HEK293T (cell line): ENCODE results near the gene TECR.

Experiments
- CTCF ChIA-PET: fragments of 350-600 bp; formaldehyde crosslinking; extraction: SDS; loops from one replicate; lab custom pipeline; 2021; ENCODE audit warnings: antibody characterized with exemption, inconsistent platforms; lab: Yijun Ruan, JAX
- POLR2A ChIA-PET: fragments of 350-600 bp; formaldehyde crosslinking; extraction: SDS; loops from one replicate; lab custom pipeline; 2020; ENCODE audit warnings: antibody characterized with exemption, inconsistent platforms; lab: Yijun Ruan, JAX
- DNase-seq: peaks from one replicate; pipeline ENCODE4 v3.0.0; 2012; ENCODE audit warnings: mixed read lengths; ENCODE audit errors: extremely low spot score
- ARNT ChIP-seq: fragments of 450-650 bp; IDR thresholded peaks from 2 replicates; pipeline ENCODE4 v1.6.1; 2017; ENCODE audit warnings: mild to moderate bottlenecking
- BHLHE40 ChIP-seq: fragments of 450-650 bp; IDR thresholded peaks from 2 replicates; pipeline ENCODE4 v1.6.1; 2016; ENCODE audit warnings: mild to moderate bottlenecking, moderate library complexity, borderline replicate concordance
- CTBP1 ChIP-seq: fragments of 450-650 bp; IDR thresholded peaks from 2 replicates; pipeline ENCODE4 v1.6.1; 2016; ENCODE audit warnings: borderline replicate concordance
- ELF4 ChIP-seq: fragments of 450-650 bp; IDR thresholded peaks from 2 replicates; pipeline ENCODE4 v1.6.1; 2017; ENCODE audit warnings: antibody characterized with exemption
- FOXA1 ChIP-seq: fragments of 450-650 bp; IDR thresholded peaks from 2 replicates; pipeline ENCODE4 v1.6.1; 2016; ENCODE audit warnings: mild to moderate bottlenecking
- FOXK2 ChIP-seq: fragments of 450-650 bp; IDR thresholded peaks from 2 replicates; pipeline ENCODE4 v1.6.1; 2016; ENCODE audit warnings: mild to moderate bottlenecking
- FOXM1 ChIP-seq: fragments of 450-650 bp; IDR thresholded peaks from 2 replicates; pipeline ENCODE4 v1.6.1; 2017; ENCODE audit warnings: mild to moderate bottlenecking, borderline replicate concordance
- HDGF ChIP-seq: fragments of 450-650 bp; IDR thresholded peaks from 2 replicates; pipeline ENCODE4 v1.6.1; 2017; ENCODE audit warnings: antibody characterized with exemption, borderline replicate concordance
- L3MBTL2 ChIP-seq: fragments of 450-650 bp; conservative IDR thresholded peaks from 2 replicates; pipeline ENCODE4 v1.6.1; 2016; ENCODE audit warnings: mild to moderate bottlenecking
- LEF1 ChIP-seq: fragments of 450-650 bp; IDR thresholded peaks from 2 replicates; pipeline ENCODE4 v1.6.1; 2017; ENCODE audit warnings: mild to moderate bottlenecking, borderline replicate concordance
- NFRKB ChIP-seq: fragments of 450-650 bp; IDR thresholded peaks from 2 replicates; pipeline ENCODE4 v1.6.1; 2016; ENCODE audit warnings: mild to moderate bottlenecking, moderate library complexity
- SP1 ChIP-seq: fragments of 450-650 bp; IDR thresholded peaks from 2 replicates; pipeline ENCODE4 v1.6.1; 2017
- SUZ12 ChIP-seq: fragments of 450-650 bp; IDR thresholded peaks from 2 replicates; pipeline ENCODE4 v1.6.1; 2016; ENCODE audit warnings: mild to moderate bottlenecking
- TARDBP ChIP-seq: fragments of 450-650 bp; IDR thresholded peaks from 2 replicates; pipeline ENCODE4 v1.6.1; 2016
- ZNF384 ChIP-seq: fragments of 450-650 bp; IDR thresholded peaks from 2 replicates; pipeline ENCODE4 v1.6.1; 2016
- TF ChIP-seq, protein P1 (sequence below): fragments of 450-650 bp; IDR thresholded peaks from 2 replicates; pipeline ENCODE4 v1.6.1; 2016

TECR gene

DNA sequence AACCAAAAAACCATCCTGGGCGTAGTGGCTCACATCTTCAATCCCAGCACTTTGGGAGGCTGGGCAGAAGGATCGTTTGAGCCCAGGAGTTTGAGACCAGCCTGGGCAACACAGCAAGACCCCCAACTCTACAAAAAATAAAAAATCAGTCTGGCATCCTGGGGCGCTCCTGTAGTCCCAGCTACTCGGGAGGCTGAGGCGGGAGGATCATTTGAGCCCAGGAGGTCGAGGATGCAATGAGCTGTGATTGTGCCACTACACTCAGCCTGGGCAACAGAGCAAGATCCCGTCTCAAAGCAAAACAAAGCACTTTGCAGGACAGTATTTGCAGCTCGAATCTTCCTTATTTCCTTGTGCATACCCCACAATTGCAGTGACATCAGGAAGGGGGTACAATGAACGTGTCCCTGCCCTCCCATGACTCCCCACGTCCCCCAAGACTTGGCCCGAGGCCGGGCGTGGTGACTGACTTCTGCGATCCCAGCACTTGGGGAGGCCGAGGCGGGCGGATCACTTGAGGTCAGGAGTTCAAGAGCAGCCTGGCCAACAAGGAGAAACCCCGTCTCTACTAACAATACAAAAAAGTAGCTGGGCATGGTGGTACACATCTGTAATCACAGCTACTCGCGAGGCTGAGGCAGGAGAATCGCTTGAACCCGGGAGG lies 41.6 kb downstream of the TECR start:
- TF ChIP-seq FOXA1 (no peak), ZNF384 (no peak), L3MBTL2 (no peak), FOXM1 (no peak), SUZ12 (no peak), HDGF (no peak), NFRKB (no peak), FOXK2 (no peak), BHLHE40 (no peak), SP1 (no peak), TARDBP (no peak), ARNT (no peak), CTBP1 (no peak), ELF4 (no peak), LEF1 (no peak)
- TF ChIP-seq, protein P1, sequence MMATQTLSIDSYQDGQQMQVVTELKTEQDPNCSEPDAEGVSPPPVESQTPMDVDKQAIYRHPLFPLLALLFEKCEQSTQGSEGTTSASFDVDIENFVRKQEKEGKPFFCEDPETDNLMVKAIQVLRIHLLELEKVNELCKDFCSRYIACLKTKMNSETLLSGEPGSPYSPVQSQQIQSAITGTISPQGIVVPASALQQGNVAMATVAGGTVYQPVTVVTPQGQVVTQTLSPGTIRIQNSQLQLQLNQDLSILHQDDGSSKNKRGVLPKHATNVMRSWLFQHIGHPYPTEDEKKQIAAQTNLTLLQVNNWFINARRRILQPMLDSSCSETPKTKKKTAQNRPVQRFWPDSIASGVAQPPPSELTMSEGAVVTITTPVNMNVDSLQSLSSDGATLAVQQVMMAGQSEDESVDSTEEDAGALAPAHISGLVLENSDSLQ, result no peak
- DNase-seq, result no peak
- ChIA-PET POLR2A (interaction anchor here (1.6 to 2.4 kb wide), 2 partner anchors 53 to 119 kb away, joined by 3 to 10 read pairs; partner anchors contain the start of gene ZNF333), CTCF (interaction anchor here (1.0 to 1.6 kb wide), 2 partner anchors 8 to 14 kb away, joined by 3 to 4 read pairs; no protein-coding TSS in a partner anchor)

DNA sequence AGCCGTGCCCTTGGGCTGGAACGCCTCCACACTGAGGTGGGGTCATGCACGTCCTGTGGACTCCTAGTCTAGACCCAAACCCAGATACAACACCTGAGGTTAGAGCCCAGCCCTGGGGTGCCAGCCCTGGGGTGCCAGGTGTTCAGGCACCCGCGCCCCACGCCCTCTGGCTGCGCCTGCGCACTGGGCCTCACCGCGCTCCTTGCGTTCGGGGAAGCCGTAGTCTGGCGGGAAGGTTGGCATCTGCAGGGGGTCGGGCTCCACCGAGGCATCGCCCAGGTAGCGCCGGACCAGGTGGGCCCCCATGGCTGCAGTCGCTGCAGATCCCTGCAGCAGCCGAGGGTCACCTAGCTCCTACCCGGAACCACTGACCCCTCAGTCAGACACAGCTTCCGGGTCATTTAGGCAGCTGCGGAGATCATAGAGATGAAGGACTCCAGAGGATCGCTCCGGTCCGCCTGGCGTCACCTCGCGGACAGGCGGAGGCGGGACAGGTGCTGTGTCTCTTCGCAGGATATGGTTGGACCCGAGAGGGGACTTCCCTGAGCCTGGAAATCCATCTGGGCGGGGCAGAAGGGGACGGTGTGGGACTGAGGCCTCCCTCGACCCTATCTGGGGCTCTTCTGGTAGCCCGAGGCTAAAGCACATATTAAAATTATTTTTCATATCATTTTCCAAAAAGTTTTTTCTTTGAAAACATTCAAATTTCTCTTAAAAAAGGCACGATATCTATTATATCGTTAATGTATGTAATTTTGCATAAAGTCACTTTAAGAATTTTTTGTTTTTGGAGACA lies 42.5 kb downstream of the TECR start, which contains the start of gene NDUFB7:
Gene NDUFB7, minus strand, starts transcription at position 372 of the 796 bp plus-strand sequence. Its CDS starts 66 bp downstream, at position 306.
- DNase-seq, result peak; percentile 90
- CTCF ChIA-PET, result interaction anchor here (0.5 to 3.8 kb wide), 5 partner anchors 9 to 224 kb away, joined by 3 to 51 read pairs (median 3); no protein-coding TSS in a partner anchor
- POLR2A ChIA-PET, result interaction anchor here (0.6 to 2.4 kb wide), 8 partner anchors 8 to 120 kb away, joined by 3 to 10 read pairs (median 3); partner anchors contain the start of gene ZNF333
- TF ChIP-seq LEF1, result no peak
- no peak for TF ChIP-seq FOXA1
- no peak for TF ChIP-seq HDGF
- TF ChIP-seq, protein P1, result peak; percentile 40; the same call in 1 of the 2 replicates
- no peak for TF ChIP-seq SUZ12
- TF ChIP-seq TARDBP, result no peak
- TF ChIP-seq ARNT, result no peak
- TF ChIP-seq ZNF384, result no peak
- TF ChIP-seq SP1, result no peak
- TF ChIP-seq FOXK2, result no peak
- peak; percentile 72 for TF ChIP-seq ELF4
- TF ChIP-seq CTBP1, result no peak
- no peak for TF ChIP-seq NFRKB
- TF ChIP-seq BHLHE40, result no peak
- peak; percentile 49 for TF ChIP-seq L3MBTL2

DNA sequence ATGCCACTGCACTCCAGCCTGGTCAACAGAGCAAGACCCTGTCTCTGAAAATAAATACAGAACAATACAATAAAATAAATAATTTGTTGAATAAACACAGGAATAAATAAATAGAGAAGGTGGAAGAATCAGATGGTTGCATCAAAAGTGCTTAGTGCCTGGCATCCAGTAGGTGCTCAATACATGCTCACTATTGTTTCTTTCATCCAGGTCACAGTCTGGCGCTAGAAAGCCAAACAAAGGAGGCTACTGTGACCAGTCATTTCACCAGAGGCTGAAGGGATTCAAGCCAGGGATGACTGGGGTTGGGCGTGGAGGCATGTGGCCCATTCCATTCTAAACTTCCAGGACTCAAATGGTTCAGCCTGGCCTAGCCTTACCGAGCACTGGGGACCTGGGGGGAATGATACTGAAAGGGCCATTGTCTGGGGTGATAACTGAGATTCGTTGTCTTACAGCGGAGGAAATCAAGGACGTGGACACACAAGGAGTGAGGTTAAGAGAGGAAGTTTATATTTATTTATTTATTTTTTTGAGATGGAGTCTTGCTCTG lies 46.1 kb downstream of the TECR start:
- no peak for DNase-seq
- no peak for TF ChIP-seq L3MBTL2
- TF ChIP-seq FOXA1, result no peak
- no peak for TF ChIP-seq ZNF384
- TF ChIP-seq HDGF, result no peak
- no peak for TF ChIP-seq BHLHE40
- TF ChIP-seq, protein P1, result no peak
- no peak for TF ChIP-seq ARNT

GRCh38 chr19:14576363-14576762 lies 47.0 kb downstream of the TECR start:
- POLR2A ChIA-PET, result no interaction called here
- no peak for TF ChIP-seq FOXK2
- TF ChIP-seq, protein P1, result no peak
- TF ChIP-seq ELF4, result no peak
- TF ChIP-seq ZNF384, result no peak
- TF ChIP-seq HDGF, result no peak
- CTCF ChIA-PET, result no interaction called here
- no peak for DNase-seq

More for the DNA sequence above, 46.1 kb downstream of the TECR start:
- CTCF ChIA-PET, result interaction anchor here (2.0 to 3.8 kb wide), 2 partner anchors 110 to 113 kb away, joined by 7 to 51 read pairs; no protein-coding TSS in a partner anchor
- POLR2A ChIA-PET, result interaction anchor here (2.5 kb wide), 1 partner anchor 114 kb away, joined by 16 read pairs; the partner anchor contains the start of gene ZNF333

- ChIA-PET POLR2A (no interaction called here), CTCF (interaction anchor here (0.6 kb wide), 1 partner anchor 289 kb away, joined by 4 read pairs; no protein-coding TSS in a partner anchor)
Observed at GRCh38 chr19:14577264-14577663, 47.9 kb downstream of the TECR start.

More at GRCh38 chr19:14577264-14577663, 47.9 kb downstream of the TECR start:
- no peak for DNase-seq
- TF ChIP-seq HDGF, result no peak
- no peak for TF ChIP-seq NFRKB
- TF ChIP-seq L3MBTL2, result no peak
- no peak for TF ChIP-seq ELF4
- no peak for TF ChIP-seq SUZ12
- TF ChIP-seq FOXA1, result no peak
- no peak for TF ChIP-seq FOXK2
- TF ChIP-seq FOXM1, result no peak
- TF ChIP-seq CTBP1, result no peak
- TF ChIP-seq, protein P1, result no peak
- no peak for TF ChIP-seq BHLHE40
- TF ChIP-seq SP1, result no peak
- TF ChIP-seq TARDBP, result no peak
- no peak for TF ChIP-seq ARNT
- TF ChIP-seq ZNF384, result no peak
